Spinal cord (tissue), 10 donors: ENCODE measurements around the gene SUGT1. TPM values are rescaled to one million over a fixed set of nuclear protein-coding genes. Genes with fewer than 3 reads are reported as not detected.
A peak's percentile ranks its signal among the peaks of the same experiment; 100 is the strongest.
"Not testable (repeated sequence)": the region's sequence is repeated elsewhere in the genome, so short reads cannot be mapped to it uniquely, and the experiment has no call there.

ENCODE experiments used
- DNase-seq, 6 donors: peaks; one replicate each; pipeline versions ENCODE4 v3.0.0 to v3.0.0-alpha.2; 2013 to 2015; ENCODE audit warnings: low spot score in 6 of 6, low read depth in 4 of 6
- H3K27ac ChIP-seq: one replicate; pipeline ENCODE4 v1.5.1; 2013; ENCODE audit warnings: low read depth, low read length, control low read depth
- H3K27me3 ChIP-seq: one replicate; pipeline ENCODE4 v1.6.1; 2013; ENCODE audit warnings: low read length; ENCODE audit not compliant: control insufficient read depth, insufficient read depth
- H3K36me3 ChIP-seq: one replicate; pipeline ENCODE4 v1.6.1; 2013; ENCODE audit warnings: low read length; ENCODE audit not compliant: control insufficient read depth, insufficient read depth
- H3K4me1 ChIP-seq: one replicate; pipeline ENCODE4 v1.6.1; 2013; ENCODE audit warnings: low read length; ENCODE audit not compliant: control insufficient read depth, insufficient read depth
- H3K4me3 ChIP-seq: one replicate; pipeline ENCODE4 v1.5.1; 2013; ENCODE audit warnings: low read depth, low read length, control low read depth
- H3K9me3 ChIP-seq: one replicate; pipeline ENCODE4 v1.6.1; 2013; ENCODE audit warnings: low read length; ENCODE audit not compliant: control insufficient read depth, insufficient read depth
- WGBS: methylation state at CpG from one replicate; pipeline ENCODE4 v1.1.5; 2013; ENCODE audit warnings: missing lambda C conversion rate; ENCODE audit not compliant: insufficient coverage; 5-methylcytosine and 5-hydroxymethylcytosine counted together
- polyA plus RNA-seq, 2 donors: library from polyadenylated mRNA; unstranded; fragments of 120-200 nt; gene quantifications; one replicate each; pipeline ENCODE4 v1.2.1, GENCODE V29; 2013; ENCODE audit not compliant: insufficient read length in 2 of 2
- total RNA-seq, 2 donors: library from RNA; depleted of rRNA in 1 of 2; stranded (reverse); fragments of 120-200 nt in 1 of 2; fragments of >200 nt in 1 of 2; gene quantifications; one replicate each; pipeline versions ENCODE4 v1.2.3 to v1.2.4, GENCODE V29; 2013 to 2014
- donor health status: healthy.

SUGT1 gene
- total and polyA plus RNA-seq, 4 donors, result 44.6 to 62.7 (median 48.9) TPM

DNA sequence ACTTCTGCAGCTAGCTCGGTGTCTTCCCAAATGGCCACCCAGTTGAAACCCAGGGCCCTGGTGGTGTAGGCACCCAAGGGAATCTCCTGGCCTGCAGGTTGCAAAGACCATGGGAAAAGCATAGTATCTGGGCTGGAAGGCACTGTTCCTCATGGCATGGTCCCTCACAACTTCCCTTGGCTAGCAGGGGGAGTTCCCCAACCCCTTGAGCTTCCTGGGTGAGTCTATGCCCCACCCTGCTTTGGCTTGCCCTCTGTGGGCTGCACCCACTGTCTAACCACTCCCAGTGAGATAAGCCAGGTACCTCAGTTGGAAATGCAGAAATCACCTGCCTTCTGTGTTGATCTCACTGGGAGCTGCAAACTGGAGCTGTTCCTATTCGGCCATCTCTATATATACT, 68.7 kb downstream of the SUGT1 start:
- not testable (repeated sequence) for H3K4me1 ChIP-seq, DNase-seq, H3K9me3 ChIP-seq, H3K27ac ChIP-seq, H3K4me3 ChIP-seq, H3K27me3 ChIP-seq
- peaks cover 11% of the 10 kb centered on the region for H3K36me3 ChIP-seq
- 100% methylated on average over 1 of the region's 2 CpGs for WGBS

DNA sequence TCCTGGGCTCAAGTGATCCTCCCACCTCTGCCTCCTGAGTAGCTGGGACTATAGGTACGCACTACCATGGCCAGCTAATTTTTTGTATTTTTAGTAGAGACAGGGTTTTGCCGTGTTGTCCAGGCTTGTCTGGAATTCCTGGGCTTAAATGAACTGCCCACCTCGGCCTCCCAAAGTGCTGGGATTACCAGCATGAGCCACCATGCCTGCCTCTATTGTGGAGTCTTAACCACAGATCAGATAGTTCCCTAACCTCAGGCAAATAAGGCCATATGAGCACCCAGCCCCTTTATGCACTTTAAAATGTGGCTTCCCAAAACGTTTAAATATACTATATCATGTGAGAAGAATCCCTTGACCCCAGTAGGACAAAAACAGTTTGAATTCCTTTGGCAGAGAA, 70.5 kb downstream of the SUGT1 start:
- DNase-seq, result no peak
- WGBS, result 100% methylated on average over 3 of the region's 4 CpGs
- peaks cover 11% of the 10 kb centered on the region for H3K36me3 ChIP-seq

DNA sequence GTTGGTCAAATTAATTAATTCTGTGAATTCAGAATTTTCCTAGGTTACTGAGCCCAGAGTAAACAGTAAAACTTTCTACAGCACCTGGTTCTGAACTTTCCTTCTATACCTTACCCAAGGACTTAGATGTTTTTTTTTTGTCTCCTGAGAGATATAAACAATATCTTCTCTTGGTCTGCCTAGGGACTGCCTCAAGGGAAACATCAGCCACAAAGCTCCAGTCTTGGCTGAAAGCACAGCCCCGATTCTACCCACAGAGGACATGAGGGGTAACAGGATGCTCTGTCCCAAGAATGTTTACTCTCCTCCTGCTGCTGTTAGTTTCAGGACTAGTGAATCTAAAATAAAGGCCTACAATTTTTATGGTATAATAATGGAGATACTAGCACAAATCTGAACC, 72.7 kb downstream of the SUGT1 start:
- Histone ChIP-seq H3K9me3 (no peaks in the 10 kb centered on the region), H3K36me3 (peaks cover 11% of the 10 kb centered on the region), H3K4me3 (no peak overlapping the region), H3K27ac (no peak overlapping the region), H3K4me1 (no peaks in the 10 kb centered on the region), H3K27me3 (no peaks in the 10 kb centered on the region)
- no peak for DNase-seq
- WGBS, result 83% methylated on average over 1 of the region's 1 CpG

More for the DNA sequence above, 70.5 kb downstream of the SUGT1 start:
- Histone ChIP-seq H3K4me1 (no peaks in the 10 kb centered on the region), H3K4me3 (no peak overlapping the region), H3K9me3 (no peaks in the 10 kb centered on the region), H3K27me3 (no peaks in the 10 kb centered on the region), H3K27ac (no peak overlapping the region)

DNA sequence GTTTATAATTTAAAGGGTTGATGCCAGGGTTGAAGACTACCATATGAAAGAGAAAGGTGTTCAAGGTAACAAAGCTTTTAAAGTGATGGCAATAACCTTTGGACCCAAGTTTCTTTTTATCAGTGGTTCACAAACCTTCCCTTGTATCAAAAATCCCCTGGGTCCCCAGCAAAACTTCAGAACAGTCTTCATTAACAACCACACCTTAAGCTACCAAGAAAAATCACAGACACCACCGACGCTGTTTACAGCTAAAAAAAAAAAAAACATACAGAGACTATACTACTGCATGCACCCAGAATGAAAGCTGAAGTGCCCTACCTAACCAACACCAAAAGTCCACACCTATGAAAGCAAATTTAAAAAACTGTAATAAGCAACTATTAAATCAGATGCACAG, 73.6 kb downstream of the SUGT1 start:
- no peaks in the 10 kb centered on the region for H3K9me3 ChIP-seq
- H3K27ac ChIP-seq, result no peak overlapping the region
- 100% methylated on average over 2 of the region's 2 CpGs for WGBS
- peaks cover 9% of the 10 kb centered on the region for H3K36me3 ChIP-seq
- H3K4me1 ChIP-seq, result no peaks in the 10 kb centered on the region
- H3K27me3 ChIP-seq, result no peaks in the 10 kb centered on the region
- H3K4me3 ChIP-seq, result no peak overlapping the region
- no peak for DNase-seq

DNA sequence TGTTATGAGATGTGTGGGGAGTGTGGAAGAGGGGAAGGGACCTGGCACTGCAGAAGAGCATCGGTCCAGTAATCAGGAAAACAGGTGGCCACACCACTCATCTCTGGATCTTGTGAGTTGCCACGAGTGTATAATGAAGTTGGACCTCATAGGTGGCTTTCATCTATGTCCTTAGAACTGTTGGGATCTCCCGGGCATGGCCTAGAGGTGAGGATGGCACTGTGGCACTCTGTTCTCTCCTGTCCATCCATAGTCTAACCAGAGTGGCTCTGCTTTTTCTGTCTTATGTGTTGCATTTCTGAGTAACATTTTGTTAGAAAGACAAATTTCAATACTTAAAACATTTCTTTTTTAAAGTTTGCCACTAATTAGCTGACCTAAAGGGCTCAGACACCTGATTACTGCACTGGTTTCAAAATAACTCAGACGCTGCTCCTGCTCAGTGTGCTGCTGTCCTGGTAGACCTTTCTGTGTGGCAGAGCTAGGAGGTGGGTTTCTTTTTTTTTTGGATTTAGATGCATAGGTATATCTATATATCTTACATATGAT, 81.5 kb downstream of the SUGT1 start:
- H3K27ac ChIP-seq, result no peak overlapping the region
- H3K27me3 ChIP-seq, result peaks cover 3% of the 10 kb centered on the region
- WGBS, result 100% methylated on average over 3 of the region's 4 CpGs
- no peaks in the 10 kb centered on the region for H3K9me3 ChIP-seq
- DNase-seq, result no peak
- no peaks in the 10 kb centered on the region for H3K36me3 ChIP-seq
- peaks cover 3% of the 10 kb centered on the region for H3K4me1 ChIP-seq
- H3K4me3 ChIP-seq, result no peak overlapping the region

DNA sequence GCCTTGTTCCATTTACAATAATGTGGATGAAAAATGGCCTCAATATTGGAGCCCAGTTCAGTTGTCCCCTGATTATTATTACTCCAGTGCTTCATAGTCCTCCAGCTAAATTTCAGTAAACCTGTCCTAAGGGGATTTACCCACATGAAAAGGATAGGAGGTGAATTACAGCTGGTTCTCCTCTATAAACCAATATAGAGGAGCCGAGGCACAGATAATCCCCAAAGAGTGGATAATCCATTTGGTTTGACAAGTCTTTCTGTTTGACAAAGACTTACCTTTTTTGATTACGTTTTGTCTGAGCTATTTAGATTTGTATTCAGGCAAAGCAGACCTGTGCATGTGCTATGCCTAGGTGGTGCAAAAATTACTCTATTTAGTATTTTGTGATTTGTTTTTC, 84.3 kb downstream of the SUGT1 start:
- Histone ChIP-seq H3K4me3 (no peak overlapping the region), H3K27me3 (peaks cover 5% of the 10 kb centered on the region), H3K9me3 (no peaks in the 10 kb centered on the region), H3K4me1 (peaks cover 14% of the 10 kb centered on the region), H3K36me3 (no peaks in the 10 kb centered on the region), H3K27ac (no peak overlapping the region)
- 40% methylated on average over 1 of the region's 2 CpGs for WGBS
- no peak for DNase-seq

DNA sequence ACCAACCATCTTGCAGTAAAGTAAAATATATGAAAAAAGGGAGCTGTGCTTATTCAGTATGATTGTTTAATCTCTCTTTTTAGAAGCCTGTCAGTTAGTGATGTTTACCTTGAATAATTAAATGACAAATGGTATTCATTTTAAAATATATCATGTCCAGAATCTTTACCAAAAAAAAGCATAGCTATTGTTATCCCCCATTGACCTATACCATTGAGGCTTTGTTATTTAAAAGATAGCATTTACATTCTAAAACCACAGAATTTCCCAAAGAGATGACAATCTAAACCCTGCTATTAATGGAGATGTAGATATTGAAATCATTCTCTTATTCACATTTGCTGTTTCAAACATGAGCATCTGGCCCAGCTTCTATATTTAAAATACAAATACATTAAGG, 84.8 kb downstream of the SUGT1 start:
- Histone ChIP-seq H3K9me3 (no peaks in the 10 kb centered on the region), H3K36me3 (no peaks in the 10 kb centered on the region), H3K27me3 (peaks cover 5% of the 10 kb centered on the region), H3K4me1 (peaks cover 14% of the 10 kb centered on the region), H3K27ac (peak overlapping the region; percentile 20), H3K4me3 (no peak overlapping the region)
- DNase-seq, result no peak

DNA sequence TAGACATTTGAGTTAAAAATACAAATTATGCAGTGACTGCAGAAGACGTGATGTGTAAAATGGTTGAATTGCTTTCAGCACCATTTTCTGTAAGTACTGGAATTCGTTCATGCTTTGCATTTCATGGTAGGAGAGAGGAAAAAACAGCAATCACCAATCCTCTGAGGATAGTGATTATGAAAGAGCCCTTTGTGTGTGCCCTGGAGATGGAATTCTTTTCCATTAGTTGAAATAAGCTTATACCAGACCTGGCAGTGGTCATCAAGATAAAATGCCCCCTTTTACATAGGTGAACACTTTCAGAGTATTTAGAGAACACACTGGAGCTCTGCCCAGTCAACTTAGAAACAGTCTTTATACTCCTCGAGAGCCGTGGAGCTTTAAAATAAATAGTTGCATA, 85.3 kb downstream of the SUGT1 start:
- Histone ChIP-seq H3K27me3 (peaks cover 5% of the 10 kb centered on the region), H3K4me1 (peaks cover 14% of the 10 kb centered on the region), H3K36me3 (no peaks in the 10 kb centered on the region), H3K4me3 (no peak overlapping the region), H3K27ac (peak overlapping the region; percentile 82), H3K9me3 (no peaks in the 10 kb centered on the region)
- 40% methylated on average over 1 of the region's 4 CpGs for WGBS
- peak in 2 of 6 donors; percentile 65 to 83 for DNase-seq

DNA sequence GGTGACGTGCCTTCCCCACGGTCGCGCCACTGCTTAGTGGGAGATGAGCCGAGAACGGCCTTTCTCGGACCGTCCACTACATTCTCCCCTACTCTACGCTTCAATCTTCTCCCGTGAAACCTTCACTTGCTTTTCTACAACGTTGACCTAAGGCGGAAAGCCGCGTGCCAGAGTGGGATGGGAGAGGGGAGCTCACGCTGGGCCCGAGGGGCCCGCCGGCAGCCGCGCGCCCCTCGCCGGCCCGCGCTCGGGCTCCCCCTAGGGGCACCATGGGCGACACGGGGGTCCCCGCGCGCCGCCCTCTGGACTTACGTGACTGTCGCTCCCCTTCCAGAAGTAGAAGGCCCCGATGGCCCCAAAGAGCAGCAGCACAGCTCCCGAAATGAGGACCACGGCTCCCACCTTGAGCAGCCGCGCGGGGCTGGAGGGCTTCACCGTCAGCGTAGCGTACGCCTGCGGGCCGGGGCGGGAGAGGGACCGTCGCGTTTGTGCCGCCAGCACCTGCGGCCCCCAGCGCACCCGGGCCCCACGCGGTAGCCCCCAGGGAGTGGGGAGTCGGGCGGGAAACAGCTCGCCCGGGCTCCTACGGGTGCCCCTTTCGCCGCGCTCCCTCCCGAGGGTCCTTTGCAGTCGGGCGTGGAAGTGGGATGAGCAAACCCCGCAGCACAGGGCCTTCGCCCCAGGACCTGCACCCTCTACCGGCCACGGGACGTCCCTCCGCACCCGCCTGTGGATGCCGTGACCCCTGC, 86.3 kb downstream of the SUGT1 start:
- peaks cover 14% of the 10 kb centered on the region for H3K4me1 ChIP-seq
- DNase-seq, result peak in 3 of 6 donors; percentile 56 to 80 (median 63)
- peaks cover 5% of the 10 kb centered on the region for H3K27me3 ChIP-seq
- peak overlapping the region; percentile 82 for H3K27ac ChIP-seq
- no peaks in the 10 kb centered on the region for H3K9me3 ChIP-seq
- H3K4me3 ChIP-seq, result peak overlapping the region; percentile 49
- no peaks in the 10 kb centered on the region for H3K36me3 ChIP-seq
- 2% methylated on average over 69 of the region's 75 CpGs for WGBS

DNA sequence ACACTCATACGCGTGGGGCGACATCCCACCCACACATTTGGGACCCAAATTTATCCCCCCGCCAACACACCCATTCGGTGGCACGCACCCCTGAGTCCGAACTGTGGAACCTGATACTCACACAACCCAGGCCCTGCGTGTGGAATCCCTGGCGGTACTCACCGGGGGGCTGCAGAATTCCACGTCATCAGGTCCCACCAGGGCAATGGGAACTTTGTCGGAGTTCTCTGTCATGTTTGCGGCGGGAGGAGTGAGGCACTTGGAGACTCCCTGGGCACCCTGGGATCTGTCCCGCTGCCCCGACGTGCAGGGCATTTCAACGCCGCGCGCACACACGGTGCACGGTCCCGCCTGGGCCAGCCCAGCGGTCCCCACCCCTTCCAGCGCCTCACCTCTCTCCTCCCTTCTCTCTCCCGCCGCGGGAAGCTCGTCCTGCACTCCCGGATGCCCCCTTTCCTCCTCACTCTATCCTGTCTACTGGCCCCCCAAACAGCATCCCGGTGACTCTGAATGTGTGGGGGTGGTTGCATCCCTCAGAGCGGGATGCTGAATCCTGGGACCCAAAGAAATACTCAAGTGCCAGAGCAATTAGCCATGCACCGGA, 86.9 kb downstream of the SUGT1 start, which contains the start of gene CNMD:
Gene CNMD (minus strand): TSS at position 353 of the 604 bp plus-strand sequence. CDS start 119 bp downstream, at position 234.
- H3K36me3 ChIP-seq, result no peaks in the 10 kb centered on the region
- H3K4me3 ChIP-seq, result peak within 1 kb of the TSS; percentile 49
- H3K9me3 ChIP-seq, result no peaks in the 10 kb centered on the region
- H3K4me1 ChIP-seq, result peaks cover 14% of the 10 kb centered on the region
- H3K27me3 ChIP-seq, result peaks cover 5% of the 10 kb centered on the region
- 8% methylated on average over 27 of the region's 34 CpGs for WGBS
- peak in 1 of 6 donors; percentile 20 for DNase-seq
- peak within 1 kb of the TSS; percentile 82 for H3K27ac ChIP-seq
